ENCODE data around the gene BCAS2.

The BCAS2 gene

GRCh38 chr1:114581335-114582287 lies at the start of gene BCAS2:
Gene BCAS2, minus strand, starts transcription at chr1:114581615. Its CDS starts 24 bp downstream, at chr1:114581591.
- peaks cover 3% of the 10 kb centered on the region; the same call in 1 of the 2 replicates for H3K36me3 ChIP-seq (ENCODE audit: control insufficient read depth, insufficient read depth, low read length)
- WGBS (ENCODE audit: insufficient coverage, insufficient read length), result no CpG with 5 or more reads among the region's 40 CpGs
- H3K27ac ChIP-seq (ENCODE audit: low read length), result no peak within 1 kb of the TSS

GRCh38 chr1:114627107-114627506 lies 45.7 kb upstream of the BCAS2 start:
- no peak overlapping the region for H3K4me3 ChIP-seq (ENCODE audit: low read length)
- H3K9me3 ChIP-seq (ENCODE audit: control insufficient read depth, insufficient read depth, low read length), result no peaks in the 10 kb centered on the region
- no peaks in the 10 kb centered on the region for H3K27me3 ChIP-seq (ENCODE audit: control insufficient read depth, insufficient read depth, low read length)
- WGBS (ENCODE audit: insufficient coverage, insufficient read length), result no CpG with 5 or more reads among the region's 2 CpGs
- H3K36me3 ChIP-seq (ENCODE audit: control insufficient read depth, insufficient read depth, low read length), result no peaks in the 10 kb centered on the region
- no peaks in the 10 kb centered on the region for H3K4me1 ChIP-seq (ENCODE audit: control insufficient read depth, insufficient read depth, low read length)
- DNase-seq (ENCODE audit: low read depth, low spot score), result no peak
- no peak overlapping the region for H3K27ac ChIP-seq (ENCODE audit: low read length)

More at GRCh38 chr1:114581335-114582287, at the start of gene BCAS2:
- Histone ChIP-seq H3K27me3 (ENCODE audit: control insufficient read depth, insufficient read depth, low read length) (no peaks in the 10 kb centered on the region), H3K9me3 (ENCODE audit: control insufficient read depth, insufficient read depth, low read length) (no peaks in the 10 kb centered on the region), H3K4me3 (ENCODE audit: low read length) (peak within 1 kb of the TSS; percentile 97), H3K4me1 (ENCODE audit: control insufficient read depth, insufficient read depth, low read length) (no peaks in the 10 kb centered on the region)
- DNase-seq (ENCODE audit: low read depth, low spot score), result peak; percentile 94

GRCh38 chr1:114623364-114623763 lies 41.9 kb upstream of the BCAS2 start:
- WGBS (ENCODE audit: insufficient coverage, insufficient read length), result no CpG with 5 or more reads among the region's 5 CpGs
- Histone ChIP-seq H3K4me3 (ENCODE audit: low read length) (no peak overlapping the region), H3K27ac (ENCODE audit: low read length) (no peak overlapping the region), H3K27me3 (ENCODE audit: control insufficient read depth, insufficient read depth, low read length) (no peaks in the 10 kb centered on the region), H3K36me3 (ENCODE audit: control insufficient read depth, insufficient read depth, low read length) (no peaks in the 10 kb centered on the region), H3K4me1 (ENCODE audit: control insufficient read depth, insufficient read depth, low read length) (no peaks in the 10 kb centered on the region), H3K9me3 (ENCODE audit: control insufficient read depth, insufficient read depth, low read length) (no peaks in the 10 kb centered on the region)
- no peak for DNase-seq (ENCODE audit: low read depth, low spot score)

- no peaks in the 10 kb centered on the region for H3K9me3 ChIP-seq (ENCODE audit: control insufficient read depth, insufficient read depth, low read length)
- no peak for DNase-seq (ENCODE audit: low read depth, low spot score)
- no peak overlapping the region for H3K27ac ChIP-seq (ENCODE audit: low read length)
- no peaks in the 10 kb centered on the region for H3K36me3 ChIP-seq (ENCODE audit: control insufficient read depth, insufficient read depth, low read length)
- H3K4me1 ChIP-seq (ENCODE audit: control insufficient read depth, insufficient read depth, low read length), result no peaks in the 10 kb centered on the region
- no CpG with 5 or more reads among the region's 2 CpGs for WGBS (ENCODE audit: insufficient coverage, insufficient read length)
- H3K4me3 ChIP-seq (ENCODE audit: low read length), result no peak overlapping the region
- no peaks in the 10 kb centered on the region for H3K27me3 ChIP-seq (ENCODE audit: control insufficient read depth, insufficient read depth, low read length)
Measured at GRCh38 chr1:114620419-114620818, 39.0 kb upstream of the BCAS2 start.

- no peaks in the 10 kb centered on the region for H3K4me1 ChIP-seq (ENCODE audit: control insufficient read depth, insufficient read depth, low read length)
- DNase-seq (ENCODE audit: low read depth, low spot score), result no peak
- H3K27me3 ChIP-seq (ENCODE audit: control insufficient read depth, insufficient read depth, low read length), result no peaks in the 10 kb centered on the region
- H3K27ac ChIP-seq (ENCODE audit: low read length), result no peak overlapping the region
- no peak overlapping the region for H3K4me3 ChIP-seq (ENCODE audit: low read length)
- no peaks in the 10 kb centered on the region for H3K9me3 ChIP-seq (ENCODE audit: control insufficient read depth, insufficient read depth, low read length)
- H3K36me3 ChIP-seq (ENCODE audit: control insufficient read depth, insufficient read depth, low read length), result no peaks in the 10 kb centered on the region
Measured at GRCh38 chr1:114618606-114619005, 37.2 kb upstream of the BCAS2 start.

GRCh38 chr1:114610546-114611245 lies 29.3 kb upstream of the BCAS2 start:
- H3K36me3 ChIP-seq (ENCODE audit: control insufficient read depth, insufficient read depth, low read length), result no peaks in the 10 kb centered on the region
- H3K27me3 ChIP-seq (ENCODE audit: control insufficient read depth, insufficient read depth, low read length), result no peaks in the 10 kb centered on the region
- H3K4me3 ChIP-seq (ENCODE audit: low read length), result no peak overlapping the region
- no peaks in the 10 kb centered on the region for H3K9me3 ChIP-seq (ENCODE audit: control insufficient read depth, insufficient read depth, low read length)
- no CpG with 5 or more reads among the region's 9 CpGs for WGBS (ENCODE audit: insufficient coverage, insufficient read length)
- no peaks in the 10 kb centered on the region for H3K4me1 ChIP-seq (ENCODE audit: control insufficient read depth, insufficient read depth, low read length)
- no peak overlapping the region for H3K27ac ChIP-seq (ENCODE audit: low read length)
- DNase-seq (ENCODE audit: low read depth, low spot score), result no peak

GRCh38 chr1:114609826-114610225 lies 28.4 kb upstream of the BCAS2 start:
- Histone ChIP-seq H3K4me3 (ENCODE audit: low read length) (no peak overlapping the region), H3K9me3 (ENCODE audit: control insufficient read depth, insufficient read depth, low read length) (no peaks in the 10 kb centered on the region), H3K4me1 (ENCODE audit: control insufficient read depth, insufficient read depth, low read length) (no peaks in the 10 kb centered on the region), H3K36me3 (ENCODE audit: control insufficient read depth, insufficient read depth, low read length) (no peaks in the 10 kb centered on the region), H3K27ac (ENCODE audit: low read length) (no peak overlapping the region), H3K27me3 (ENCODE audit: control insufficient read depth, insufficient read depth, low read length) (no peaks in the 10 kb centered on the region)
- WGBS (ENCODE audit: insufficient coverage, insufficient read length), result no CpG with 5 or more reads among the region's 2 CpGs
- no peak for DNase-seq (ENCODE audit: low read depth, low spot score)

- no CpG with 5 or more reads among the region's 3 CpGs for WGBS (ENCODE audit: insufficient coverage, insufficient read length)
- Histone ChIP-seq H3K27me3 (ENCODE audit: control insufficient read depth, insufficient read depth, low read length) (no peaks in the 10 kb centered on the region), H3K36me3 (ENCODE audit: control insufficient read depth, insufficient read depth, low read length) (no peaks in the 10 kb centered on the region), H3K9me3 (ENCODE audit: control insufficient read depth, insufficient read depth, low read length) (no peaks in the 10 kb centered on the region), H3K27ac (ENCODE audit: low read length) (no peak overlapping the region), H3K4me1 (ENCODE audit: control insufficient read depth, insufficient read depth, low read length) (no peaks in the 10 kb centered on the region), H3K4me3 (ENCODE audit: low read length) (no peak overlapping the region)
- DNase-seq (ENCODE audit: low read depth, low spot score), result no peak
Measured at GRCh38 chr1:114609026-114609425, 27.6 kb upstream of the BCAS2 start.

- Histone ChIP-seq H3K36me3 (ENCODE audit: control insufficient read depth, insufficient read depth, low read length) (no peaks in the 10 kb centered on the region), H3K9me3 (ENCODE audit: control insufficient read depth, insufficient read depth, low read length) (no peaks in the 10 kb centered on the region), H3K4me1 (ENCODE audit: control insufficient read depth, insufficient read depth, low read length) (no peaks in the 10 kb centered on the region), H3K4me3 (ENCODE audit: low read length) (no peak overlapping the region), H3K27me3 (ENCODE audit: control insufficient read depth, insufficient read depth, low read length) (no peaks in the 10 kb centered on the region), H3K27ac (ENCODE audit: low read length) (no peak overlapping the region)
- no peak for DNase-seq (ENCODE audit: low read depth, low spot score)
- WGBS (ENCODE audit: insufficient coverage, insufficient read length), result no CpG with 5 or more reads among the region's 1 CpG
Measured at GRCh38 chr1:114607223-114607622, 25.8 kb upstream of the BCAS2 start.

GRCh38 chr1:114597949-114598348 lies 16.5 kb upstream of the BCAS2 start:
- Histone ChIP-seq H3K4me3 (ENCODE audit: low read length) (no peak overlapping the region), H3K4me1 (ENCODE audit: control insufficient read depth, insufficient read depth, low read length) (no peaks in the 10 kb centered on the region), H3K27me3 (ENCODE audit: control insufficient read depth, insufficient read depth, low read length) (no peaks in the 10 kb centered on the region), H3K27ac (ENCODE audit: low read length) (no peak overlapping the region), H3K36me3 (ENCODE audit: control insufficient read depth, insufficient read depth, low read length) (no peaks in the 10 kb centered on the region), H3K9me3 (ENCODE audit: control insufficient read depth, insufficient read depth, low read length) (no peaks in the 10 kb centered on the region)
- WGBS (ENCODE audit: insufficient coverage, insufficient read length), result no CpG with 5 or more reads among the region's 1 CpG
- DNase-seq (ENCODE audit: low read depth, low spot score), result no peak

Measured in iPS DF 6.9 (cell line).